HG03196 (cell line): ENCODE results near the gene SSBP2.

Experiments
- ATAC-seq: cut with Tn5 transposase; IDR thresholded peaks from one replicate; pipeline ENCODE4 v1.9.1; 2021; ENCODE audit not compliant: unreplicated experiment

The SSBP2 gene

DNA sequence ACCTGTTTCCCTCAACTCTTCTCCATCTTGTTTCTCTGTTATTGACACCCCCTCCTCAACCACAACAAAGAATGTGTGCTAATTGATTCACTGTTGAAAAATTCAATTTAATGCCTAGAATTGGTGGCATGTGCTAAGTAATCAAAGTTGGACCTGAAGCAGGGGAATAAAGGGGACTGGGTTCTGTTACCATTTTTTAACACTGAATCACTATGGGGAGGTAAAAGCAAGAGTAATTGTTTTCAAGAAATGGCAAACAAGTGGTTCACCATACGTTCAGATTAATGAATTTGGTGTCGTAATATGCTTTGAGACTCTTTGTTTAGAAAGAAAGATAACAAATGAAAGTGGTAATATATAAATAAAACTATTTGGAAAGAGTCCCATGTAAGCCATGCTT, 17.0 kb upstream of the SSBP2 start:
- ATAC-seq: no peak

GRCh38 chr5:81767097-81767496, 16.2 kb upstream of the SSBP2 start:
- ATAC-seq: no peak

- ATAC-seq: no peak
Measured at GRCh38 chr5:81766611-81767010, 15.7 kb upstream of the SSBP2 start.

DNA sequence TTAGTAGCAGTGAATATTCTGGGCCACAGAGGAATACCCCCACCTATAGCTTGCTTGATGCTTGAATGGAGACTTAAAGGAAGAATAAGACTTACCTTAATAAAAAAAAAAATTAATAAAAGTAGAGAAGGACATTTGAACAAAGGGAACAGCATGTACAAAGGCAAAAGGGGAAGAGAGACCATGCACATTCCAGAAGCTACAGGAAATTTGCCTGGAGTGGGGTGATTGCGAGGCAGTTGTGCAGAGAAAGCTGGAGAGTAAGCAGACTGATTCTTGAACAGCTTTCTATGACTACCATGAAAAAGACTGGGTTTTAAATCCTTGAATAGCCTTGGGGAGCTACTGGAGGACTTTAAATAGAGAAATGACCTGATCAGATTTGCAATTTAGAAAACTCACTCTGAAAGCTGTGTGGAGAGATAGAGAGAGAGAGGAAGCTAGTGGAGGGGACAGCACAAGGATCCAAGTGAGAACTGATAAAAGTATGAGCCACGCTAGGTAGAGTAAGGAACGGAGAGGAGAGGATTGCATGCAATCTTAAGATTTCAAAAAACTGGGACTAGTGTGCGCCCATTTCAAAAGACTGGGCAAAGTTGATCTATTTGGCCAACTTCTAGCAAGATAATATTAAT, 12.5 kb upstream of the SSBP2 start:
- no peak for ATAC-seq

- ATAC-seq: no peak
Measured at GRCh38 chr5:81762853-81763252, 12.0 kb upstream of the SSBP2 start.

DNA sequence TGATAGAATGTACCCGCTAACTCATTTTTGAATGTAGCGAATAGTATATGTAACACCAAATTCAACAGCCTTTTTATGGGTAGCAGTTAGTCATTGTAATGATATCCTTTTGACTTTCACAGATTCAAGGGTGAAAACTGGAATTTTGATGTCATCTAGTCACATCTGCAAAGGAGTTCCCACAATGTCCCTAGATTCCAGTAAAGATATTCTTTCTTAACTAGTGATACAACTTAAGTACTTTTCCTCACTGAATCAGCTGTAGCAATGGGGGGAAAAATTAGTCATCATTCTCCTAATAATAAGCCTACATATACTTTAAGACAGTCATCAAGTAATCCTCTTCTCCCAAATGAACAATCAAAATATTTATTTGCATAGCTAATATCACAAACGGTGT, 11.5 kb upstream of the SSBP2 start:
- no peak for ATAC-seq

- ATAC-seq: no peak
Measured at GRCh38 chr5:81761970-81762369, 11.1 kb upstream of the SSBP2 start.

DNA sequence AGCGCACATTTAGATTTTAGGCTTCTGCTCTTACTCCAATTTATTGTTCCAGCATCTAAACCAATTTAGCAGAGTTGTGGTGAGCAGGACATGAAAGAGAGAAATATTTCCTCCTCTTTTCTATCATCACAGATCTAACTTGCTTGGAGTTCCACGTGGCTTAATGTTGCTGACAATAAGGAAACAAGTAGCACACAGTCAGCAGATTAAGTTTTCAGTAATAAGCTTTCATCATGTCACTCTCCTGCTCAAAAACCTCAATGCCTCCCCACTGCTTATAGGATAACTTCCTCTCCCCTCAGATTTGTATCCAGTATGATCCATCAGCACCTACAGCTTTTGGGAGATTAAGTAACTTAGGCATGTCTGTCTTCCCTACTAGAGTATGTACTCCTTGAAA, 10.4 kb upstream of the SSBP2 start:
- no peak for ATAC-seq

GRCh38 chr5:81760521-81760920, 9.6 kb upstream of the SSBP2 start:
- ATAC-seq: no peak

- ATAC-seq: no peak
Measured at GRCh38 chr5:81759632-81760005, 8.7 kb upstream of the SSBP2 start.

DNA sequence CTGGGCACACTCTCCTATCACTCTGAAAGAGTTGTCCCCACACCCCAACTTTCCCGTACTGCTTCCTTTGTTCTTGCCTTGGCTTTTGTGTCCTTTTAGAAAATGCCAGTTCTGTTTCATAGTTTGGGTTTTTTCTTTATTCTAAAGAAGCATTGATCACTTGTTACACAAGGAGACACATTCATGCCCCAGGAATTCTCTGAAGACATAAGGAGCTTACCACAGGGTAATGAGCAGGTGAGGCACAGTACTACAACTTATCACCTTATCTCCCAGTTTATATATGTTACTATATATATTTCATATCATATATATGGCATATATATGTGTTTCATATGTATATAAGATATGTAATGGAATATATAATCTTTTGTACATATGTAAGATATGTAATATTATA, 6.5 kb upstream of the SSBP2 start:
- no peak for ATAC-seq

DNA sequence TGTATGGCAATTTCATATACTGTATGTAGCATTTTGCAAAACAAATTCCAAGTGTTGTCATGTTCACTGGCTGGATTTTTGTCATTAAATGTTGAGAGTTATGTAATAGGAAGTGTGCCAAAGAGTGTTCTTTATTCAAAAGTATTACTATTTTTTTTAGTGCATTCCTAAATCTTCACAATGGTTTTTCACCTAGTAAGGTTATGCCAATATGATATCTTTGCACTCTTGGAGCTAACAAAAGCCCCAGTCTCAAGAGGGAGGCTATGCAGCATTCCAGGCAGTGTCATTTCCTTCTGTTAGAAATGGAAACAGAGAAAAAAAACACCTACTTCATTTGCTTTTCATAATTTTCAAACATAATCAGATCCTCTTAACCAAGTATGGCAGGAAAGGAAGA, 5.1 kb upstream of the SSBP2 start:
- ATAC-seq: no peak

- no peak for ATAC-seq
Measured at GRCh38 chr5:81755320-81755719, 4.4 kb upstream of the SSBP2 start.

DNA sequence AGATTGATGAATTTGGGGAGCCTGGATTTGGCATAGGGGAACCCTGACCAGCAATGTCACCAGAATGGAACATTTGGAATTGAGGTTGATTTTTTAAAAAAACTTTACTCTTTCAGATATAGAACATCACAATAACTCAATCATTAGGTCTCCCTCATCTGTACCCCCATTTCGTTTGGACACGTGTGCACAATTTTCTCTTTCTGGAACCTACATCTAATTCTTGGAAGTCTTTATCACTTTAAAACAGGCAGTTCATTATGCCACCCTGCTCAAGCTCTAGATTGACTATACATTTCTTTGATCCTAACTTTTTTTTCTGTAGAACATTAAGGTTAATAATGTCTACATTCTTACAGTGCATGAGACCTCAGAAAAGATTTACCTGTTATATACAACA, 3.7 kb upstream of the SSBP2 start:
- no peak for ATAC-seq

- ATAC-seq: no peak
Measured at GRCh38 chr5:81753429-81753828, 2.5 kb upstream of the SSBP2 start.

DNA sequence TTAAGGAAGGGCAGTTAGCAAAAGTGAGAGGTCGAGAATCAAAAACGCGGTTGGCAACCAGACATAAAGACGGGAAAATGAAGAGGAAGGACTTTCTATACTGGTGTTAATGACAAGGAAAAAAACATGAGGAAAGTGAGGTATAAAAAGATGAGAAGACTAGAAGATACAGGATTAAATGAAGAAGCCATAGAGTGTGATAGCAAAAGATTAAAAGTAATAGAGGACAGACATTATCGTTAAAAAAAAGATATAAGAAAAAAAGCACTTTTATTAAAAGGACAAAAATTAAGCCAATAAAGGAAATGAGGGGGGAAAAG, 1.7 kb upstream of the SSBP2 start:
- ATAC-seq: no peak

- ATAC-seq: no peak
Measured at GRCh38 chr5:81751836-81752643, 1.1 kb upstream of the SSBP2 start.

GRCh38 chr5:81750308-81751008, 439 bp downstream of the SSBP2 start:
- no peak for ATAC-seq

- ATAC-seq: peak; percentile 41
Measured at GRCh38 chr5:81749561-81750307, 1.2 kb downstream of the SSBP2 start.

DNA sequence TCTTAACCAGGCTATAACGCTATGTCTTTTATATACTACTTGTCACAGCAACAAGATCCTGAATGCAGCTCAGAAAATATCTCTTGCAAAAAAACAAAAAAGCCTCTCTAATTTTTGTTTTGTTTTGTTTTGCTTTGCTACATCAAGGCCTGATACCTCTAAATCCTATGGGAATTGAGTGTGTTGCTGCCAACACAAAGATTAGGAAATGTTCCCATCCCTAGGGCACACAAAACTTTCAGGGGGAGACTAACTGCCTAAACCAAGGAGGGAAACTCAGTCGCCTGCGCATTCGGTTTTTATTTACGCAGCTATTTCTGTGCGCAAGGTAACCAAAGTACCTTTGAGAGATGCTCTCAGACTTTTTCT, 1.7 kb downstream of the SSBP2 start:
- ATAC-seq: no peak

- ATAC-seq: no peak
Measured at GRCh38 chr5:81748556-81748955, 2.3 kb downstream of the SSBP2 start.

DNA sequence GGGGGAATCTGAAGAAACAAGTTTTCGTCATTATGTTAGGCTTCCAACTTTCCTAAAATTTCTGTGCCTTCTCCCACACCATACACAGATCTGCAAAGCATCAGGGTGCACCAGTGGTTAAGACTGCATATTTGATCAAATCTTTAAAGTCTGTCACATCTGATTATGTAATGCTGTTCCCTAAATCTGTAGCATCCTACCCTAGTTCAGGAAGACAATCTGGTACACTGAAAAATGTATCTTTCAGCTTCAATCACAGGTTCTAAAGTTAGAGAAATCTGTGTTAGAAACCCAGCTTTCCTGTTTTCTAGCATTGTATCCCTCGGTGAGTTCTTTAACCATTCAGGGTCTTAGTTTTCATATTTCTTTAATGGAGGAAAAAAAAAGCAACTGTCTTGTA, 3.9 kb downstream of the SSBP2 start:
- no peak for ATAC-seq
